ENCODE measurements around the gene CATSPER1. TPM values are rescaled to one million over a fixed set of nuclear protein-coding genes. Genes with fewer than 3 reads are reported as not detected.

CATSPER1 gene
- polyA plus RNA-seq, 2 of the 4 experiments (the other 2 are of a cell fraction), result 0.46 to 0.97 TPM

GRCh38 chr11:66068154-66068821, 42.0 kb upstream of the CATSPER1 start:
- 46% methylated on average over 17 of the region's 17 CpGs for WGBS (ENCODE audit: missing lambda C conversion rate)

More at GRCh38 chr11:66068154-66068821, 42.0 kb upstream of the CATSPER1 start:
- DNase-seq (ENCODE audit: low read depth in 1 of 2, low spot score in 1 of 2), result peak; percentile 77 to 81
- CTCF ChIA-PET, result interaction anchor here (0.7 to 10.5 kb wide), 66 partner anchors 12 to 278 kb away, joined by 3 to 233 read pairs (median 4); partner anchors contain the start of genes BANF1, CATSPER1, CCDC85B and GAL3ST3
- POLR2A ChIA-PET, result interaction anchor here (1.1 to 1.3 kb wide), 2 partner anchors 16 to 69 kb away, joined by 4 to 6 read pairs; partner anchors contain the start of gene SF3B2
- Histone ChIP-seq H3K9me3 (0 out of 3 replicates have a peak, but pooled peaks cover 2% of the 10 kb centered on the region), H3K4me2 (peak overlapping the region; percentile 95; the same call in 2 of the 3 replicates), H3K27ac (peak overlapping the region; percentile 95 to 98), H3K4me1 (peaks cover 32% of the 10 kb centered on the region), H3K4me3 (no peak overlapping the region)
- no peak for FAIRE-seq
- peak; percentile 52 to 83; a peak in 5 of 6 replicates for ATAC-seq
- TF ChIP-seq NFE2L2 (conservative IDR thresholded peaks at IDR 0.05; ENCODE audit: low read length) (no peak), GATA3 (IDR thresholded peaks at IDR 0.05; ENCODE audit: borderline replicate concordance) (no peak), NR3C1 (IDR thresholded peaks at IDR 0.05) (no peak), POLR2A (IDR thresholded peaks at IDR 0.05; ENCODE audit: low read length) (no peak), MAX (IDR thresholded peaks at IDR 0.05) (peak; percentile 39), CTCF (IDR thresholded peaks at IDR 0.05) (peak; percentile 87), MAFK (IDR thresholded peaks at IDR 0.05; ENCODE audit: partially characterized antibody) (peak; percentile 7), CHD2 (IDR thresholded peaks at IDR 0.05; ENCODE audit: low read length, partially characterized antibody) (no peak), SMC3 (IDR thresholded peaks at IDR 0.05) (peak; percentile 66; the same call in 2 of the 3 replicates), RFX5 (IDR thresholded peaks at IDR 0.05) (no peak), ZSCAN20 (CRISPR knock-in tag; IDR thresholded peaks at IDR 0.05) (no peak), USF2 (IDR thresholded peaks at IDR 0.05) (no peak), MYC (IDR thresholded peaks at IDR 0.05; ENCODE audit: borderline replicate concordance, low read length) (no peak), E2F6 (IDR thresholded peaks at IDR 0.05; ENCODE audit: borderline replicate concordance, low read depth) (no peak), EHF (CRISPR knock-in tag; IDR thresholded peaks at IDR 0.05) (no peak), TFCP2L1 (CRISPR knock-in tag; IDR thresholded peaks at IDR 0.05) (no peak), HMGXB4 (CRISPR knock-in tag; IDR thresholded peaks at IDR 0.05; ENCODE audit: borderline replicate concordance) (no peak), RAD21 (conservative IDR thresholded peaks at IDR 0.05 in 1 of 2, IDR thresholded peaks at IDR 0.05 in 1 of 2) (peak; percentile 62 to 71; a peak in 4 of 5 replicates), CHD4 (IDR thresholded peaks at IDR 0.05; ENCODE audit: borderline replicate concordance) (no peak), JUN (IDR thresholded peaks at IDR 0.05) (0 out of 5 replicates have a peak, but pooled peaks of 1 of the 2 experiments have one; percentile 36)
